NB4 (cell line): ENCODE data around the gene U2AF2.

Source experiments
- DNase-seq: peaks from one replicate; pipeline ENCODE4 v3.0.0; 2010; ENCODE audit warnings: low read depth
- H3K4me3 ChIP-seq: one replicate; pipeline ENCODE4 v1.5.1; 2011; ENCODE audit warnings: mild to moderate bottlenecking, low read depth, low read length, moderate library complexity
- CTCF ChIP-seq: IDR thresholded peaks from one replicate; pipeline ENCODE4 v1.5.1; 2012; ENCODE audit warnings: low read depth, low read length
- MAX ChIP-seq: IDR thresholded peaks from 2 replicates; pipeline ENCODE4 v1.6.1; 2011; ENCODE audit warnings: low read depth, low read length
- MYC ChIP-seq: IDR thresholded peaks from 2 replicates; pipeline ENCODE4 v1.6.1; 2011; ENCODE audit warnings: low read depth, low read length
- POLR2A ChIP-seq: IDR thresholded peaks from 2 replicates; pipeline ENCODE4 v1.6.1; 2011; ENCODE audit warnings: mild to moderate bottlenecking; ENCODE audit not compliant: insufficient read length; ENCODE audit errors: extremely low read depth

The U2AF2 gene

DNA sequence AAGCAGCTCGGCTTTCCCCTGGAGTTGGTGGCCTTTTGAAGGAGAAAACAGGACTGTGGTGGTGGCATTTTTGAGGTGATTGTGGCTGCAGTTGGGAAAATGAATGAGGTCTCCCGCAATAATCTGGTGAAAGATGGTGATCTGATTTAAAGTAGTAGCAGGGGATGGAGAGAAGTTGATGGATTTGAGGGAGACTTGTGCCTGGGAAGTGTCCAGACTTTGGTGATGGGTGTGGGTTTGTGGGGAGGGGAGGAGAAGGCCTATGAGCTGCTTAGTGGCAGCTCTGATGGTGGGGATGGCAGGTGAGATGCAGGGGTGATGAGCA is 16.2 kb downstream of the U2AF2 start:
- no peak for TF ChIP-seq MYC
- TF ChIP-seq CTCF = no peak
- no peak for TF ChIP-seq MAX
- TF ChIP-seq POLR2A = no peak
- H3K4me3 ChIP-seq = no peak overlapping the region
- DNase-seq = no peak

- TF ChIP-seq MAX (no peak), POLR2A (no peak), MYC (no peak), CTCF (no peak)
- H3K4me3 ChIP-seq = no peak overlapping the region
- DNase-seq = peak; percentile 90
Observed at GRCh38 chr19:55672418-55672817, 17.6 kb downstream of the U2AF2 start.

GRCh38 chr19:55673465-55673864 is 18.6 kb downstream of the U2AF2 start:
- no peak overlapping the region for H3K4me3 ChIP-seq
- DNase-seq = no peak
- TF ChIP-seq CTCF = no peak
- no peak for TF ChIP-seq MAX
- no peak for TF ChIP-seq MYC

- no peak for TF ChIP-seq MYC
- TF ChIP-seq MAX = no peak
- no peak for TF ChIP-seq POLR2A
- no peak for TF ChIP-seq CTCF
- no peak for DNase-seq
- no peak overlapping the region for H3K4me3 ChIP-seq
Observed at GRCh38 chr19:55673889-55674288, 19.1 kb downstream of the U2AF2 start.

- TF ChIP-seq MYC (no peak), MAX (no peak), POLR2A (no peak), CTCF (no peak)
- DNase-seq = no peak
- peak overlapping the region; percentile 32 for H3K4me3 ChIP-seq
Observed at GRCh38 chr19:55674459-55674840, 19.6 kb downstream of the U2AF2 start.
